T-helper 1 cell (primary cell): ENCODE measurements around the gene OSBPL8.
"Not testable (repeated sequence)": the region's sequence is repeated elsewhere in the genome, so short reads cannot be mapped to it uniquely, and the experiment has no call there.

Experiments
- DNase-seq, 5 donors: peaks; one replicate each; pipeline ENCODE4 v3.0.0-alpha.2; 2012 to 2020

The OSBPL8 gene

DNA sequence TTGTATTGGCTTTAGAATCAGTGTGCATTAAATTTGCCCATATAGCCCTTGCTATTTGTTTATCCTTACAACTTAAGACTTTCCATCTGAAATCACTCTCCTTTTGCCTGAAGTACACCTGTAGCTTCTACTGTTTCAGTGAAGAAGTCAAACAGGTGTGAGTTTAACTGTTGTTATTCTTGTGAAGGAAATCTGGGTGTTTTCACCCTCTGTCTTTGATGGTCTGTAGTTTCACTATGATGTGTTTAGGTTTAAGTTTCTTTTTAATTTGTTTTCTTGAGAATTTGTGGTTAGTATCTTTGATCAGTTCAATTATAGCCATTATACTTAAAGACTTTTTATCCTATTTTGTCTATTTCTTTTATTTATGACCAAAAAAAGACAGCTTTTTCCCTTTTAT, 142.5 kb downstream of the OSBPL8 start:
- DNase-seq = peak in 1 of 5 donors; percentile 22

DNA sequence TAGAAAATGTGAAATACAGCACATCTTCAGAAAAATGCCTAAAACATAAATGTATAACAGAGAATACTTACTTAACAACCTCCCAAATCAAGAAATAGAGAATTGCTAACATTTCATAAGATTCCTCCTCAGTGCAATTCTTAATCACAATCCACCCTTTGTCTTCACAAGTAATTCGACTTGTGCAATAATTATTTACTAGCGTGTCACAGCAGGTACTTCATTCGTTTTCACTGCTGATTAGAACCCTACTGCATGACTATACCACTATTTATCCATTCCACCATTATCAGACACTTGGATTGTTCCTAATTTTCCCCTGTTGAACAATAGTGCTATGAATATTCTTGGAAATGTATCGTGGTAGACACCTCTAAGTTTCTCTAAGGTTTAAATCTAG, 146.4 kb downstream of the OSBPL8 start:
- no peak for DNase-seq

DNA sequence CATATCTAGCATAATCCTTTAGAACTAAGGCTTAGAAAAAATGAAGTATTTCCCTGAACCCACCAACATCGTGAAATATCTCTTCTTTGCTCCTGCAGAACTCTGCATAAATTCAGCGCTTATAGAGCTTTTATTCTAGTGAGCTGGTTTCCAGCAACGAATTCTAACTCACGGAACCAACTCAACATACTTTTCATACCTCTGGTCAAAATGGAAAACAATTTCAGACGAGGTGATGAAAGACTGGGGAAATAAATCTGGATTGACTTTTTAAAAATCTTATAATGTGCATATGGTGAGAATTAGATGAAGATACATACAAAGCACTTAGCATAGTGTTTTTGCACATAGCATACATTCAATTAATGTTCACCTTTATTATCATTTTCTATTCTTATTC, 148.8 kb downstream of the OSBPL8 start:
- DNase-seq = no peak

DNA sequence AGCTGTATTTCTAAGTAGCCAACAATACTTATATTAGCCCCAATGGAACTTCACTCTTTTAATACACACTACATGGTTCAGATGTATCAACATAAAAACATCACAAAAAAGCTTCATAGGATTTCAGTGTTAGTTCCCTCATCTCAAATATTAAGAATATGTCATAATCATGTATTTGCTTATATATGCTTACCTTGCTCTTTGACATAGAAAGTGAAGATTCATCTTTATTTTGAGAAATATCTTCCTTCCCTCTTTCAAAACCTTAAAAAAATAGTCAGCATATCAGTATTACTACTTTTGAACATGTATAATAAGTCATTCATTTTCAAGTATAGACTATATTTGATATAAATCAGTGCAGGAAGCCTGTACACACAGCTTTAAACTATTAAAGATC, 149.2 kb downstream of the OSBPL8 start:
- DNase-seq = no peak

DNA sequence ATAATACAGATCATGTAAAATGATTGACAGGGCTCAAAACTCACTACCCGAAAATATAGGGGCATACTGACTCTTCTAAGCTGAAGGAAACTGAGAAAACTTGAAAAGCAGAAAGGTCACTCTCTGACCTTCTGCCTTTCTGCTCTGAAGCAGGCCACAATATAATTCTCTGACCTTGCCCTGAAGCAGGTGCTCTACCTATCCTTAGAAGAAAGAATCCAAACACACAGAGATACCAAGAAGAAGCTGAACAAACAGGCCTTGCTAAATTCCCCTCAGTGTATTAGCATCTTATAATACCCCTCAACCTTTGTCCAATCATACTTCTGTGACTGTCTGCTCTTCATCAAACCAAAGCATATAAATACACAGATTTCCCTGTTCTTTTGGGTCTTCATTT, 150.5 kb downstream of the OSBPL8 start:
- no peak for DNase-seq

DNA sequence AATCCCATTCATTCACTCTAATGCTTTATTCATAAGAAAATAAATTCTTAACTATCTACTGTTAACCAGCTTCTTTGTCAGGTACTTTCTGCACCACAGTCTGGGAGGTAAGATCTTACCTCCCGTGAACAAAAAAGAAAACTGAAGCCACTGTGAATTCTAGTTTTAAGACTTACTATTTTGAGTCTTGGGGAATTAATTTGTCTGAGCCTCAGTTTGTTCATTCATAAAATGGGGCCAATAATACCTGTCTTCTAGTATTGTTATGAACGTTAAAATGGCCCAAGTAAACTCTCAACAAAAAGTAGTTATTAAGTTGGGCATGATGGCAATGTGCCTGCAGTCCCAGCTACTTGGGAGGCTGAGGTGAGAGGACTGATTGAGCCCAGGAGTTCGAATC, 151.9 kb downstream of the OSBPL8 start:
- no peak for DNase-seq

DNA sequence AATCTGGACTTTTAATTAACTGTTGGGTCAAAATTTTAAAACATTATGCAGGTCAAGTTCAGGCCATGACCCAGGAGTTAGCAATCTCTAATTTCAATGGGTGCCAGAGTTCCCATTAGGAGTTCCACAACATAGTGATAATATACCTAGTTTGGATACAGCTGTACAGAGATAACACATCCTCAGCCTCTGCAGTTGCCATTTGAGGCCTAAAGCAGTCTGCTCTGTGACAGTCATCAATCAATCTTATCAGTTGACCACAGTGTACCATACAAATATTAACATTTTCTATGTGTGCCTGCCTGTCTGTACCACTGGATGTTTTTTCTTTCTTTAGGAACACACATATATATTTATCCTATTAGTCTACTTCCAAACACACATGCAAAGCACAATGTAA, 157.3 kb downstream of the OSBPL8 start:
- no peak for DNase-seq

DNA sequence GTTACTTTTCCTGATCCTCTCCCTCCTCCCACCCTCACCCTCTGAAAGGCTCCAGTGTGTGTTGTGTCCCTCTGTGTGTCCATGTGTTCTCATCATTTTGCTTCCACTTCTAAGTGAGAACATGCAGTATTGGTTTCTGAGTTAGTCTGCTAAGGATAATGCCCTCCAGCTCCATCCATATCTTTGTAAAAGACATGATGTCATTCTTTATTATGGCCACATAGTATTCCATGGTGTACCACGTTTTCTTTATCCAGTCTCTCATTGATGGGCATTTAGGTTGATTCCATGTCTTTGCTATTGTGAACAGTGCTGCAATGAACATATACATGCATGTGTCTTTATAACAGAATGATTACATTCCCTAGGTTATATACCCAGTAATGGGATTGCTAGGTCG, 159.4 kb downstream of the OSBPL8 start:
- DNase-seq = no peak

DNA sequence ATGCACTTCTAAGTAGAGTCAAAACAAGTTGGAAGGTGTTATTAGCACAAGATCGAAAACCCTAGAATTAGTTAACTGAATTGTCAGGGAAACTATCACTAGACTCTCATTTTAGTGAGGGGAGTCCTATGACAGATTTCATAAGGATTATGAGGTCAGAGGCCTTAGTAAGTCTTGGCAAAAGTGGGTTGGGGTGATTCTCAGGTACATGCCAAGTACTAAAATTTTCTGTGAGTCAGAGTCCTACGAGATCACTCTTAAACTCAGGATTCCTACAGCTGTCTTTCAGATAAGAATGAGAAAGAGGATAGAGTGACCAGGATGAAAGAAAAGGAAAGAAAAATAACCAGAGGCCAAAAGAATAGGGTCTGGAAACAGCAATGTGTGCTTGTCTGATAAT, 160.5 kb downstream of the OSBPL8 start:
- no peak for DNase-seq

DNA sequence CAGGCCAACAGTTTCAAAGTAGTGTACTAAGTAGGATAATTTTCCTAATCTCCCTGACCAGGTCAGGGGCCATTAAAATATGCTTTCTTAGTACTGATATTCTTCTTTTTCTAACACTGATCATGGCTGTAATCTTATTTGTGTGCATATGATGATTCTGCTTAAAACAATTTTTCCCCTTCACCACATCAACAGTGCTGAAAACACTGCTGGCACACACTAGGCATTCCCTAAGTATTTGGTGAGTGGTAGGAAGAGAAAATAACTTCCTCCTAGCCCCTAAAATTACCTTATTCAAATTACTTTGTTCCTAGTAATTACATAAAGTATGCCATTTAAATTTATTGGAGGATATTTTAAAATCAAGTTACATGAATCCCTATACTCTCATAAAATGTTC, 161.5 kb downstream of the OSBPL8 start:
- DNase-seq = no peak

DNA sequence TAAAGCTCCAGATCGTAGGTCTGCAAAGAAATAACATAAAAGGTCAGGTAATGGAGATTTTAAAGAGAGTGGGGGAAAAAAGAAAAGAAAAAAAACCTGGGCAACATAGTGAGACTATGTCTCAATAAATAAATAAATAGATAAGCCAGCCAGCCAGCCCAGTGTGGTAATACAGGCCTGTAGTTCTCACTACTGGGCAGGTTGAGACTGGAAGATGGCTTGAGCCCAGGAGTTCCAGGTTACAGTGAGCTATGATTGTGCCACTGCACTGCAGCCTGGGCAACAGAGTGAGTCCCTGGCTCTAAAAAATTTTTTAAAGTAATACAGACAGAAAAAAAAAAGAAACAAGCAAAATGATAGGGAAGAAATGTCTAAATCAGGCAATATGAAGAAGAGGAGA, 168.1 kb downstream of the OSBPL8 start:
- no peak for DNase-seq

DNA sequence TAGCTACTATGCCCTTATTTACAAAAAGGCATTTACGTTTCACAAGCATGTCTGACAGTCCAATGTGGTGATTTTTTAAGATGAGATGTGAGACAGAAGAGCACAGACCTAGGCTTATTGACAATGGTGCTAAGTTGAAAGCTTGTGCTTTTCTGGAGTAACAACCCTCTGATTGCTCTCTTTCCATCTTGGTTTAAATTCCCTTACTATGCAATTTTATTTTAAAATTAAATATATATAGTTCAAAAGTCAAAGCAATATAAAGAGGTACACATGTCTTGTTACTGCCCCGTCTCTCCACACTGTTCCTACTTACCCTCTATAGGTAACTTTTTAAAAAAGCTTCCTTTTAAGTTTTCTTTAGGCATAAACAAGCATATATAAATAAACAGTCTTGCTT, 172.0 kb downstream of the OSBPL8 start:
- DNase-seq = no peak

DNA sequence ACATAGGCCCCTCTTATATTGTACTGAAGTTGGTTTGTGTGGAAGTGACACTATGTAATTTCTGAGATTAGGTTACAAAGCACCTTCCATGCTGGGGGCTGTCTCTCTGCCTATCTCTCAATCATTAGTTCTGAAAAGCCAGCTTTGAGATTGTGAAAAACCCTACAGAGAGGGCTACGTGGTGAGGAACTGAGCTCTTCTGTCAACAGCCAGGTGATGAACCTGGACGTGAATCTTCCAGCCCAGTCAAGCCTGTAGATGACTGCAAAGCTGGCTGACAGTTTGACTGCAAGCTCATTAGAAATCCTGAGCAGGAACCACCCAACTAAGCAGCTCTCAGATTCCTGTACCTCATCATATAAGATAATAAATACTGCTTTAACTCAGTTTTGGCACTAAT, 175.0 kb downstream of the OSBPL8 start:
- DNase-seq = no peak

DNA sequence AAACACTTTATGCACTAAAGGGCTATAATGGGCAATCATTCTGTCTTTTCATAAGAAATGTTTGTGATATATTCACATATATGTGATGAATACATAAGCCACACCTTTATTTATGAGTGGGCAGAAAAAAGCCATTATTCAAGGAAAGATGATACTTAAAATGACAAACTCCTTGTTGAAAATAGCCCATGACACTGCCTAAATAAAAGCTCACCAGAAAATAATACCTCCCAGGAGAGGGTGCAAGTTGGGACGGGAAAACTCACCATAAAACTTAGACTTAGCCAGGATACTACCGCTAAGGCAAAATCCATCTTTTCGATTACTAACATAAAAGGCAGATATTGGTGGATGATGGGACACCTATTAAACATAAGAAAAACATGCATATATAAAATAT, 175.6 kb downstream of the OSBPL8 start:
- no peak for DNase-seq

DNA sequence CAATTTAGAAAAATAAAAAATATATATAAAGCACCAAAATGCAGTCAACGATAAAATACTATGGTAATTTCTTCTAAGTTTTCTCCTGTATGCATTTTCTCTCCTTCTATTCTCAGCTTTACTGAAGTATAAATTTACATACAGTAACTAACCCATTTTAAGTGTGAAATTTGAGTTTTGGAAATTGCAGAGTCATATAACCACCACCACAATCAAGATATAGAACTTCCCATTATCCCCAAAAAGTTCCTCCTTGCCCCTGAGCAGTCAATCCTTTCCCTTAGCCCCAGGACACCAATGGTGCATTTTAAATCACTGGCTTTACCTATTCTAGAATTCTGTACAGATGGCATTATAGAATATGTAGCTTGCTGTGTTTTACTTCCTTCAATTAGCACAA, 180.3 kb downstream of the OSBPL8 start:
- no peak for DNase-seq

DNA sequence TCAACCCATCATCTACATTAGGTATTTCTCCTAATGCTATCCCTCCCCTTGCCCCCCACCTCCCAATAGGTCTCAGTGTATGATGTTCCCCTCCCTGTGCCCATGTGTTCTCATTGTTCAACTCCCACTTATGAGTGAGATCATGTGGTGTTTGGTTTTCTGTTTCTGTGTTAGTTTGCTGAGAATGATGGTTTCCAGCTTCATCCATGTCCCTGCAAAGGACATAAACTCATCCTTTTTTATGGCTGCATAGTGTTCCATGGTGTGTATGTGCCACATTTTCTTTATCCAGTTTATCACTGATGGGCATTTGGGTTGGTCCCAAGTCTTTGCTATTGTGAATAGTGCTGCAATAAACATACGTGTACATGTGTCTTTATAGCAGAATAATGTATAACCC, 182.7 kb downstream of the OSBPL8 start:
- not testable (repeated sequence) for DNase-seq

DNA sequence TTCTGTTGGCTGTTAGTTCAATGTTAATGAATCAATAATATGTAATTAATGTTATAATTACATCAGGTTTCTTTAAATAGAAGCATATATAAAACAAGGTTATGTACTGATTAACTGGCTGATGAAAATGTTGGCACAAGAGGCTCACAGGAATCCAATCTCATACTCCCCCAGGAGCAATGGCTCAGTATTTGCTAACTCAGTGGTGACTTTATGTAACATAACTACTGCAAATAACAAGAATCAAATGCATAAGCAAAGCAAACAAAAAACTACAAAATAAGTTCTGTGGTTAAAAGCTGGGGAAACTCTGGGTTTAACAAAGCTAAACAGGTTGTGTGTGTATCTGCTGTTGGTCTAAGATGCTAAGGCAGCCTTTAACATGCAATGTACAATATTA, 183.6 kb downstream of the OSBPL8 start:
- no peak for DNase-seq

DNA sequence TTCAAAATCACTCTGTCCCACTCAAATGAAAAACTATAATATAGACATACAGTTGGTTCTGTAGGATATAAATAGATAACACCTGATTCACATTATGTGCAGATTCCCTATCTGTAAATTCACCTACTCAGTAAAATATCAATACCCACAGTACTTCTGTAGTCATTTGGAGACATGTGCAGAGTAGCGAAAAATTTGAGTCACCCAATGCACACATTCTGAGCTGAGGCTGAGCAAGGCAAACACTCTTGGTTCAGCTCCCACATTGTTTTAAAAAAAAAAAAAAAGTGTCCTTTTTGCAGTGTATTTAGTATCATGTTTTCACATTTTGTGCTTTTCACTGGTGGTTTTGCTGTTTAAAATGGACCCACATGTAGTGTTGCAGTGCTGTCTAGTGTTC, 184.1 kb downstream of the OSBPL8 start:
- no peak for DNase-seq

DNA sequence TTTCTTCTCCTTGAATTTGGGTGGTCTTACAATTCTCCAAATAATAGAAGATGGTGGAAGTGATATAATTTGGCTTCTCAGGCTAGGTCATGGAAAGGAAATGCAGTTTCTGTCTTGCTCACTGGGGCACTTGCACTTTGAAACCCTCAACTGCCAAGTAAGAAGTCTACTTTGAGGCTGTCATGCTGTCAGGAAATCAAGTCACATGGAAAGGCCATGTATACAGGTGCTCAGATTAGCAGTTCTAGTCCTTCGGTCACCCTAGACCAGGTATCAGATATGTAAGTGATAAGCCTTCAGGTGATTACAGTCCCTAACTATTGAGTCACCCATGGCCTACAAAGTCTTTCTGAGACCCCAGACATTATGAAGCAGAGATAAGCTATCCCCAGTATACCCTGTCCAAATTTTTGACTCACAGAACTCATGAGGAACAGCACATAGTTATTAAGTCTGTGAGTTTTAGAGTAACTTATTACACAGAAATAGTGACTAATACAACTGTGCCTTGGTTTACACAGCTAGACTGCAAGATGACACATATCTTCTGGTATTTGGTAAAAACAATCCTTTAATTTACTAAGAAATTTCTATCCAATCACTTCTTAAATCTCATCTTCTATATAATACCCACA, 185.1 kb downstream of the OSBPL8 start:
- peak in 1 of 5 donors; percentile 13 for DNase-seq

DNA sequence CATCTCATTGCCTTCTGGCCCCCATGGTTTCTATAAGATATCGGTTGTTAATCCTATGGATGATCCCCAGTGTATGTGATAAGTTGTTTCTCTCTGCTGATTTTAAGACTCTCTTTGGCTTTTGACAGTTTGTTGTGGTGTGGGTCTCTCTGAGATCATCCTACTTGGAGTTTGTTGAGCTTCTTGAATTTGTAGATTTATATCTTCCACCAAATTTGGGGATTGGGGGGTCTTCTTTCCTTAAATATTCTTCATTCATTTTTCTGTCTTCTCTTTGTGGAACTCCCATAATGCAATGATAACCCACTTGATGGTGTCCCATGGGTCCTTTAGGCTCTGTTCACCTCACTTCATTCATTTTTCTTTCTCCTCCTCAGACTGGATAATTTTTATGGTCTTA, 191.3 kb downstream of the OSBPL8 start:
- no peak for DNase-seq

DNA sequence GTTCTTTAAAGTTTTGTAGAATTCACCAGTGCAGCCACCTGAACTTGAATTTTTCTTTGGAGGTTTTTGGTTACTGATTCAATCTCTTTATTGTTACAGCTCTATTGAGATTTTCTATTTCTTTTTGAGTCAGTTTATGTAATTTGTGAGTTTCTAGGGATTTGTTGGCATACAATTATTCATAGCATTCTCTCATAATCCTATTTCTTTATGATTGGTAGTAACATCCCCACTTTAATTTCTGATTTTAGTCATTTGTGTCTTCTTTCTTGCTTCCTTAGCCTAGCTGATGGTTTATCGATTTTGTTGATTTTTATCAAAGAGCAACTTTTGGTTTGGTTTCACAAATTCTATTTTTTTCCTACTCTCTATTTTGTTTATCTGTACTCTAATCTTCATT, 193.4 kb downstream of the OSBPL8 start:
- no peak for DNase-seq

DNA sequence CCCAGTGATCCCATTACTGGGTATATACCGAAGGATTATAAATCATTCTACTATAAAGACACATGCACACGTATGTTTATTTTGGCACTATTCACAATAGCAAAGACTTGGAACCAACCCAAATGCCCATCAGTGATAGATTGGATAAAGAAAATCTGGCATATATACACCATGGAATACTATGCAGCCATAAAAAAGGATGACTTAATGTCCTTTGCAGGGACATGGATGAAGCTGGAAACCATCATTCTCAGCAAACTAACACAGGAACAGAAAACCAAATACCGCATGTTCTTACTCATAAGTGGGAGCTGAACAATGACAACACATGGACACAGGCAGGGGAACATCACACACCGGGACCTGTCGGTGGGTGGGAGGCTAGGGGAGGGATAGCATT, 195.4 kb downstream of the OSBPL8 start:
- DNase-seq = not testable (repeated sequence)

DNA sequence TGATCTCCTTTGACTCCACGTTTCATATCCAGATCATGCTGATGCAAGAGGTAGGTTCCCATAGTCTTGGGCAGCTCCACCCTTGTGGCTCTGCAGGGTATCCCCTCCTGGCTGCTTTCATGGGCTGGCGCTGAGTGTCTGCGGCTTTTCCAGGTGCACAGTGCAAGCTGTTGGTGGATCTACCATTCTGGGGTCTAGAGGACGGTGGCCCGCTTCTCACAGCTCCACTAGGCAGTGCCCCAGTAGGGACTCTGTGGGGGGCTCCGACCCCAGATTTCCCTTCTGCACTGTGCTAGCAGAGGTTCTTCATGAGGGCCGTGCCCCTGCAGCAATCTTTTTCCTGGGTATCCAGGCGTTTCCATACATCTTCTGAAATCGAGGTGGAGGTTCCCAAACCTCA, 199.3 kb downstream of the OSBPL8 start:
- no peak for DNase-seq

DNA sequence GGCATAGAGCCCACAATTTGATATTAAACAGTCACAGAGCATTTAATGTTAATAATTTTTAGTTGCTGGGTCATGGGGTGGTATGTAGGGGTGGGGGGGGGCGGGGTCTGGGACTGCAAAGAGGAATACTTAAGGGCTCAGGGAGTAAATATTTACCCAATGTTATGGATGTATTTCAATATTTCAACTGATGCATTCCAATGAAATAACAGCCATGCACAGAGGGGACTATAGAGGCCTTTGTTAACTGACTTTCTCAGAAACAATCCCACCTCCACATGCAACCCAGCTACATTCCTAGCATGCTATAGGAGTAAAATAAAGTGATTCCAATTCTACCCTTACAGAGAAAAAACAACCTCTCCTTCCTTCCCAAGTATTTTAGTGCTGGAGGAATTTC, 203.5 kb downstream of the OSBPL8 start:
- no peak for DNase-seq

DNA sequence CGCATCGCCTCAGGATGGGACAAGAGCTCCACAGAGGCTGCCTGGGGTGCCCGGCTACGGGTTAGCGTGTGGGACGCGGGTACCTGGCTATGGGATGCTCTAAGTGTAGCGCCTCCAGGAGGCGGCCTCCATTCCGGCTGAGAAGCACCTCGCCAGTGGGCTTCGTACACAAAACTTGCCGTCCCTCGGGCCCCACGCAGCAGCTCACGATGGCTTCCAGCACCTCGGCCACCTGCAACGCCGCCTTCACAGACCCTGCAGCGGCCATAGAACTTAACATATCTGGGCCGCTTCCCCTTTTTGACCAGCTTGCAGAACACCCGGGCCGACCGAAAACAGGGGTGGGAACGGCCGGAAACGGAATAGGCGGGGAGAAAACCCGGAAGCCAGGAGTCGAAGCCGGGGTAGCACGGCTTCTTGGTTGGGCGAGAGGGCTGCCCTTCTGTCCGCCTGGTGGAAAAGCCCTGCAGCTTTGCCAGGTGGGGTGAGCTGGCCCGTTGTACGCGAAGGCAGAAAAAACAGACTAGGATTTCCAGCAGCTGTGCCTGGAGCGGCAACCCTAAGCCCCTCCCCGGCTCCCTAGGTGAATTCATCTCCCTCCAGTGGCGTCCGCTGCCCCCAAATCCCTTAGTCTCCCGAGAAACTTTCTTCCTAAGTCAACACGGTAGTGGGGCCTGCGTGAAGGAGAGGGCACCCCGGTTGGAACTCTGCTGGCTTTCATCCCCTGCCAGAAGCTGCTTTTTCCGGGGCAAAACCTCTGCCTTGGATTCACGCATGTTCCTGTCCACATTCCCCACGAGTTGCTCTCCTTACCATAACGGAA, 211.3 kb downstream of the OSBPL8 start, which contains the start of gene BBS10:
Gene BBS10 (minus strand): TSS at position 337 of the 823 bp plus-strand sequence. CDS start 57 bp downstream, at position 280.
- DNase-seq = peak; percentile 63 to 90 (median 74)
